HT1080 (cell line): ENCODE measurements around the gene MTG1. TPM values are rescaled to one million over a fixed set of nuclear protein-coding genes. Genes with fewer than 3 reads are reported as not detected.
"Not testable (repeated sequence)": the region's sequence is repeated elsewhere in the genome, so short reads cannot be mapped to it uniquely, and the experiment has no call there.

Experiments used
- DNase-seq: peaks from one replicate; pipeline ENCODE4 v3.0.0-alpha.2; 2015; ENCODE audit warnings: low read depth
- total RNA-seq: library from RNA; depleted of rRNA; stranded (reverse); fragments of >200 nt; shearing (Covaris generic); gene quantifications from 2 replicates; pipeline ENCODE4 v1.2.3, GENCODE V29; 2014

The MTG1 gene
- total RNA-seq, 1 experiment from 2014 or later, result 54.1 TPM

GRCh38 chr10:133399123-133399601, 5.2 kb downstream of the MTG1 start:
- DNase-seq, result no peak

GRCh38 chr10:133400624-133401424, 6.9 kb downstream of the MTG1 start:
- DNase-seq, result no peak

- no peak for DNase-seq
Observed at GRCh38 chr10:133401500-133401899, 7.5 kb downstream of the MTG1 start.

- DNase-seq, result no peak
Observed at GRCh38 chr10:133401981-133402725, 8.2 kb downstream of the MTG1 start.

GRCh38 chr10:133403359-133403758, 9.4 kb downstream of the MTG1 start:
- no peak for DNase-seq

GRCh38 chr10:133403784-133404183, 9.8 kb downstream of the MTG1 start:
- DNase-seq, result no peak

GRCh38 chr10:133405272-133405671, 11.3 kb downstream of the MTG1 start:
- DNase-seq, result no peak

- no peak for DNase-seq
Observed at GRCh38 chr10:133405844-133406527, 12.0 kb downstream of the MTG1 start.

GRCh38 chr10:133411523-133412380, 17.8 kb downstream of the MTG1 start:
- peak; percentile 20 for DNase-seq

- no peak for DNase-seq
Observed at GRCh38 chr10:133412381-133412711, 18.4 kb downstream of the MTG1 start.

GRCh38 chr10:133414401-133414800, 20.4 kb downstream of the MTG1 start:
- DNase-seq, result not testable (repeated sequence)

- DNase-seq, result no peak
Observed at GRCh38 chr10:133415752-133416151, 21.8 kb downstream of the MTG1 start.

- DNase-seq, result no peak
Observed at GRCh38 chr10:133418289-133418993, 24.5 kb downstream of the MTG1 start.

- no peak for DNase-seq
Observed at GRCh38 chr10:133419211-133419950, 25.4 kb downstream of the MTG1 start.

- DNase-seq, result no peak
Observed at GRCh38 chr10:133420028-133420427, 26.1 kb downstream of the MTG1 start.

- no peak for DNase-seq
Observed at GRCh38 chr10:133420579-133420978, 26.6 kb downstream of the MTG1 start.

GRCh38 chr10:133421336-133422222, 27.6 kb downstream of the MTG1 start:
- DNase-seq, result no peak

GRCh38 chr10:133422223-133422806, 28.4 kb downstream of the MTG1 start:
- DNase-seq, result no peak
